ENCODE data around the gene TMEM45A. TPM values are rescaled to one million over a fixed set of nuclear protein-coding genes. Genes with fewer than 3 reads are reported as not detected.

TMEM45A gene
- total RNA-seq, 4 donors from 2014 or later = 9.4 to 36.5 (median 14.0) TPM

- WGBS, 2 donors = 97% methylated on average over 3 of the region's 3 CpGs
- TF ChIP-seq POLR2A (IDR thresholded peaks at IDR 0.05) = no peak
- TF ChIP-seq CTCF (IDR thresholded peaks at IDR 0.05) = no peak
- TF ChIP-seq EP300 (IDR thresholded peaks at IDR 0.05) = no peak
- Histone ChIP-seq H3K27me3 (no peaks in the 10 kb centered on the region), H3K9me3 (no peaks in the 10 kb centered on the region), H3K4me1 (no peaks in the 10 kb centered on the region), H3K4me3 (no peak overlapping the region), H3K36me3 (peaks cover 0 to 32% (median 0%) of the 10 kb centered on the region in 3 donors), H3K27ac (no peak overlapping the region)
- no peak for DNase-seq (ENCODE audit: low spot score in 2 of 2)
Observed at GRCh38 chr3:100522125-100522524, 29.7 kb downstream of the TMEM45A start.

GRCh38 chr3:100523050-100523760, 30.8 kb downstream of the TMEM45A start:
- Histone ChIP-seq H3K36me3 (peaks cover 0 to 32% (median 0%) of the 10 kb centered on the region in 3 donors), H3K27ac (no peak overlapping the region), H3K4me1 (no peaks in the 10 kb centered on the region), H3K4me3 (no peak overlapping the region), H3K9me3 (no peaks in the 10 kb centered on the region), H3K27me3 (no peaks in the 10 kb centered on the region)
- 91 to 92% methylated on average over 4 of the region's 4 CpGs for WGBS, 2 donors
- no peak for DNase-seq (ENCODE audit: low spot score in 2 of 2)
- TF ChIP-seq EP300 (IDR thresholded peaks at IDR 0.05) = no peak
- no peak for TF ChIP-seq CTCF (IDR thresholded peaks at IDR 0.05)
- no peak for TF ChIP-seq POLR2A (IDR thresholded peaks at IDR 0.05)

GRCh38 chr3:100525753-100526612, 33.6 kb downstream of the TMEM45A start:
- no peak for TF ChIP-seq EP300 (IDR thresholded peaks at IDR 0.05)
- TF ChIP-seq CTCF (IDR thresholded peaks at IDR 0.05) = no peak
- no peak for TF ChIP-seq POLR2A (IDR thresholded peaks at IDR 0.05)
- H3K4me3 ChIP-seq = no peak overlapping the region
- WGBS, 2 donors = 59 to 70% methylated on average over 12 of the region's 12 CpGs

GRCh38 chr3:100526613-100527346, 34.4 kb downstream of the TMEM45A start:
- H3K9me3 ChIP-seq = no peaks in the 10 kb centered on the region

More at GRCh38 chr3:100525753-100526612, 33.6 kb downstream of the TMEM45A start:
- Histone ChIP-seq H3K4me1 (no peaks in the 10 kb centered on the region), H3K36me3 (peaks cover 0 to 23% (median 0%) of the 10 kb centered on the region in 3 donors), H3K27ac (peak overlapping the region in 2 of 4 donors; percentile 74 to 77), H3K9me3 (no peaks in the 10 kb centered on the region), H3K27me3 (no peaks in the 10 kb centered on the region)
- peak in 1 of 2 donors; percentile 16 for DNase-seq (ENCODE audit: low spot score in 2 of 2)

More at GRCh38 chr3:100526613-100527346, 34.4 kb downstream of the TMEM45A start:
- DNase-seq (ENCODE audit: low spot score in 2 of 2) = no peak
- TF ChIP-seq EP300 (IDR thresholded peaks at IDR 0.05) (peak in 1 of 2 donors; percentile 28), CTCF (IDR thresholded peaks at IDR 0.05) (no peak)
- Histone ChIP-seq H3K4me1 (no peaks in the 10 kb centered on the region), H3K36me3 (peaks cover 0 to 15% (median 0%) of the 10 kb centered on the region in 3 donors), H3K27me3 (no peaks in the 10 kb centered on the region), H3K4me3 (no peak overlapping the region), H3K27ac (peak overlapping the region in 2 of 4 donors; percentile 44 to 77)
- 84 to 89% methylated on average over 4 of the region's 4 CpGs for WGBS, 2 donors

Measured in tibial nerve (tissue), 4 donors.